Measurements from ENCODE around the gene FGF12.

GRCh38 chr3:192261135-192261534 is 466.2 kb downstream of the FGF12 start:
- TF ChIP-seq, protein P1, sequence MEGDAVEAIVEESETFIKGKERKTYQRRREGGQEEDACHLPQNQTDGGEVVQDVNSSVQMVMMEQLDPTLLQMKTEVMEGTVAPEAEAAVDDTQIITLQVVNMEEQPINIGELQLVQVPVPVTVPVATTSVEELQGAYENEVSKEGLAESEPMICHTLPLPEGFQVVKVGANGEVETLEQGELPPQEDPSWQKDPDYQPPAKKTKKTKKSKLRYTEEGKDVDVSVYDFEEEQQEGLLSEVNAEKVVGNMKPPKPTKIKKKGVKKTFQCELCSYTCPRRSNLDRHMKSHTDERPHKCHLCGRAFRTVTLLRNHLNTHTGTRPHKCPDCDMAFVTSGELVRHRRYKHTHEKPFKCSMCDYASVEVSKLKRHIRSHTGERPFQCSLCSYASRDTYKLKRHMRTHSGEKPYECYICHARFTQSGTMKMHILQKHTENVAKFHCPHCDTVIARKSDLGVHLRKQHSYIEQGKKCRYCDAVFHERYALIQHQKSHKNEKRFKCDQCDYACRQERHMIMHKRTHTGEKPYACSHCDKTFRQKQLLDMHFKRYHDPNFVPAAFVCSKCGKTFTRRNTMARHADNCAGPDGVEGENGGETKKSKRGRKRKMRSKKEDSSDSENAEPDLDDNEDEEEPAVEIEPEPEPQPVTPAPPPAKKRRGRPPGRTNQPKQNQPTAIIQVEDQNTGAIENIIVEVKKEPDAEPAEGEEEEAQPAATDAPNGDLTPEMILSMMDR (IDR thresholded peaks at IDR 0.05; ENCODE audit: insufficient read depth, low read length, poor library complexity, severe bottlenecking): no peak
- TF ChIP-seq EZH2phosphoT487 (conservative IDR thresholded peaks at IDR 0.05; ENCODE audit: low read length): no peak

All from SU-DHL-6 (cell line).